ENCODE results near the gene CD300LF. TPM values are rescaled to one million over a fixed set of nuclear protein-coding genes. Genes with fewer than 3 reads are reported as not detected.

CD300LF gene
- total RNA-seq, 1 experiment from 2014 or later, result not detected

DNA sequence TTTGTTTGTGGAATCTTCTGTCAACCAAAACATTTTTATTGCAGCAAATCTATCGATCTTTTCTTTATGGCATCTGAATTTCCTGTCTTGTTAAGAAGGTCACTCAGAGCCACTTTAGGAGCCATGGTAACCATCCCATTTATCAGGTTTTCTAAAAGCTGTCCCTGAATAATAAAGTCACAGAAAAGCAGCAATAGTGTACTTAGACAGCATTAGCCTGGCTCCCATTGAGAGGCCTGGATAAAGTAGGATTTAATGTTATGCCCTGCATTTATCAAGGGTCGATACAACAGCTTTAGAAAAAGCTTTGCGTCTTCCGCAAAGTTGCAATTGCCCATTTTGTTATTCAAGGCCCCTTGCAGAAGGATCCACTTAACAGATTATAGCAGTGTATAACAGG, 10.1 kb upstream of the CD300LF start:
- ChIA-PET POLR2A (no interaction called here), CTCF (interaction anchor here (1.8 kb wide), 1 partner anchor 65 kb away, joined by 7 read pairs; no protein-coding TSS in a partner anchor)
- H3K27me3 Mint-ChIP-seq (ENCODE audit: low read depth), result peaks cover 11% of the 10 kb centered on the region; the same call in 1 of the 2 replicates
- no peak overlapping the region for H3K4me3 Mint-ChIP-seq
- no peak for DNase-seq (ENCODE audit: low spot score)
- H3K36me3 Mint-ChIP-seq, result no peaks in the 10 kb centered on the region
- H3K9me3 Mint-ChIP-seq, result no peaks in the 10 kb centered on the region
- H3K27ac Mint-ChIP-seq, result no peak overlapping the region
- ATAC-seq, result no peak
- no peaks in the 10 kb centered on the region for H3K4me1 Mint-ChIP-seq
- TF ChIP-seq, protein P1, sequence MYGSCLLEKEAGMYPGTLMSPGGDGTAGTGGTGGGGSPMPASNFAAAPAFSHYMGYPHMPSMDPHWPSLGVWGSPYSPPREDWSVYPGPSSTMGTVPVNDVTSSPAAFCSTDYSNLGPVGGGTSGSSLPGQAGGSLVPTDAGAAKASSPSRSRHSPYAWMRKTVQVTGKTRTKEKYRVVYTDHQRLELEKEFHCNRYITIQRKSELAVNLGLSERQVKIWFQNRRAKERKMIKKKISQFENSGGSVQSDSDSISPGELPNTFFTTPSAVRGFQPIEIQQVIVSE (CRISPR knock-in tag; IDR thresholded peaks at IDR 0.05; ENCODE audit: borderline replicate concordance), result no peak
- TF ChIP-seq, protein P2, sequence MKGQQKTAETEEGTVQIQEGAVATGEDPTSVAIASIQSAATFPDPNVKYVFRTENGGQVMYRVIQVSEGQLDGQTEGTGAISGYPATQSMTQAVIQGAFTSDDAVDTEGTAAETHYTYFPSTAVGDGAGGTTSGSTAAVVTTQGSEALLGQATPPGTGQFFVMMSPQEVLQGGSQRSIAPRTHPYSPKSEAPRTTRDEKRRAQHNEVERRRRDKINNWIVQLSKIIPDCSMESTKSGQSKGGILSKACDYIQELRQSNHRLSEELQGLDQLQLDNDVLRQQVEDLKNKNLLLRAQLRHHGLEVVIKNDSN (CRISPR knock-in tag; IDR thresholded peaks at IDR 0.05), result no peak
- TF ChIP-seq, protein P3, sequence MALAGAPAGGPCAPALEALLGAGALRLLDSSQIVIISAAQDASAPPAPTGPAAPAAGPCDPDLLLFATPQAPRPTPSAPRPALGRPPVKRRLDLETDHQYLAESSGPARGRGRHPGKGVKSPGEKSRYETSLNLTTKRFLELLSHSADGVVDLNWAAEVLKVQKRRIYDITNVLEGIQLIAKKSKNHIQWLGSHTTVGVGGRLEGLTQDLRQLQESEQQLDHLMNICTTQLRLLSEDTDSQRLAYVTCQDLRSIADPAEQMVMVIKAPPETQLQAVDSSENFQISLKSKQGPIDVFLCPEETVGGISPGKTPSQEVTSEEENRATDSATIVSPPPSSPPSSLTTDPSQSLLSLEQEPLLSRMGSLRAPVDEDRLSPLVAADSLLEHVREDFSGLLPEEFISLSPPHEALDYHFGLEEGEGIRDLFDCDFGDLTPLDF (CRISPR knock-in tag; IDR thresholded peaks at IDR 0.05), result no peak

DNA sequence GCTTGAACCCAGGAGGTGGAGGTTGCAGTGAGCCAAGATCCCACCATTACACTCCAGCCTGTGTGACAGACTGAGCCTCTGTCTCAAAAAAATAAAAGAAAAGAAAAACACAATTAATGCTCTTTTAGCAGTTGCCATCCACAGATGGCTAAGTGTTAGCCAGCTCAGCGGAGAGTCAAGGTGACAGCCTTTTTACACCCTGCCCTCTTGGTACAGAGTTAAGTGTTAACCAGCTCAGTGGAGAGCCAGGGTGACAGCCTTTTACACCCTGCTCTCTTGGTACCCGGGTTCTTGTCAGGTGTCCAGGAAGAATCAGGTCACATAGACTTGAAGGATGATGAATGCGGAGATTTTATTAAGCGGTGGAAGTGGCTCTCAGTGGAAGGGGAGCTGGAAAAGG, 7.8 kb upstream of the CD300LF start:
- no peaks in the 10 kb centered on the region for H3K9me3 Mint-ChIP-seq
- no peak for ATAC-seq
- ChIA-PET POLR2A (no interaction called here), CTCF (no interaction called here)
- TF ChIP-seq, protein P4, sequence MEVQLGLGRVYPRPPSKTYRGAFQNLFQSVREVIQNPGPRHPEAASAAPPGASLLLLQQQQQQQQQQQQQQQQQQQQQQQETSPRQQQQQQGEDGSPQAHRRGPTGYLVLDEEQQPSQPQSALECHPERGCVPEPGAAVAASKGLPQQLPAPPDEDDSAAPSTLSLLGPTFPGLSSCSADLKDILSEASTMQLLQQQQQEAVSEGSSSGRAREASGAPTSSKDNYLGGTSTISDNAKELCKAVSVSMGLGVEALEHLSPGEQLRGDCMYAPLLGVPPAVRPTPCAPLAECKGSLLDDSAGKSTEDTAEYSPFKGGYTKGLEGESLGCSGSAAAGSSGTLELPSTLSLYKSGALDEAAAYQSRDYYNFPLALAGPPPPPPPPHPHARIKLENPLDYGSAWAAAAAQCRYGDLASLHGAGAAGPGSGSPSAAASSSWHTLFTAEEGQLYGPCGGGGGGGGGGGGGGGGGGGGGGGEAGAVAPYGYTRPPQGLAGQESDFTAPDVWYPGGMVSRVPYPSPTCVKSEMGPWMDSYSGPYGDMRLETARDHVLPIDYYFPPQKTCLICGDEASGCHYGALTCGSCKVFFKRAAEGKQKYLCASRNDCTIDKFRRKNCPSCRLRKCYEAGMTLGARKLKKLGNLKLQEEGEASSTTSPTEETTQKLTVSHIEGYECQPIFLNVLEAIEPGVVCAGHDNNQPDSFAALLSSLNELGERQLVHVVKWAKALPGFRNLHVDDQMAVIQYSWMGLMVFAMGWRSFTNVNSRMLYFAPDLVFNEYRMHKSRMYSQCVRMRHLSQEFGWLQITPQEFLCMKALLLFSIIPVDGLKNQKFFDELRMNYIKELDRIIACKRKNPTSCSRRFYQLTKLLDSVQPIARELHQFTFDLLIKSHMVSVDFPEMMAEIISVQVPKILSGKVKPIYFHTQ (CRISPR knock-in tag; IDR thresholded peaks at IDR 0.05), result no peak
- no peak for TF ChIP-seq JAZF1 (CRISPR knock-in tag; IDR thresholded peaks at IDR 0.05)
- H3K4me1 Mint-ChIP-seq, result no peaks in the 10 kb centered on the region
- no peaks in the 10 kb centered on the region for H3K36me3 Mint-ChIP-seq
- no peak overlapping the region for H3K27ac Mint-ChIP-seq
- no peak for DNase-seq (ENCODE audit: low spot score)
- H3K4me3 Mint-ChIP-seq, result no peak overlapping the region
- peaks cover 11% of the 10 kb centered on the region; the same call in 1 of the 2 replicates for H3K27me3 Mint-ChIP-seq (ENCODE audit: low read depth)

DNA sequence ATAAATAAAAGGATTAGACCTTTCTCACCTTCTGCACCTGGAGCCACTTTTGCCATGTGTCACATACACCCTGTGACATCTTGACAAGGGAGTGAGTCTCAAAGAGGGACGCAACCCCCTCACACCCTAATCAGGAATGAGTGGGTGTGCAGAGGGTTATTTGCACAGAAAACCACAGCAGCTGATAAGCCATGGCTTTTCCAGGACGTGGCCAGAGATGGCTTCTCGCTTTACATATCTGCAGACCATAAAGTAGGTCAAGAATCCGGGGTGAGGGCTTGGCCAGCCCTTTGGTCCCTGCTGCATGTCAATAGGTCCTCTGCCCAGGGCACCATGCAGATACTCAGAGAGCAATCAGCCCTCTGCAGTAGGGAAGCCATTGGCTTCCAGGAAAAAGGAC, 2.4 kb upstream of the CD300LF start:
- ChIA-PET CTCF (no interaction called here), POLR2A (no interaction called here)
- DNase-seq (ENCODE audit: low spot score) (no peak), ATAC-seq (no peak)
- H3K27ac Mint-ChIP-seq, result no peak overlapping the region
- H3K27me3 Mint-ChIP-seq (ENCODE audit: low read depth), result no peaks in the 10 kb centered on the region; the same call in 1 of the 2 replicates
- H3K36me3 Mint-ChIP-seq, result no peaks in the 10 kb centered on the region
- H3K9me3 Mint-ChIP-seq, result no peaks in the 10 kb centered on the region
- H3K4me1 Mint-ChIP-seq, result no peaks in the 10 kb centered on the region
- H3K4me3 Mint-ChIP-seq, result no peak overlapping the region
- TF ChIP-seq, protein P5, sequence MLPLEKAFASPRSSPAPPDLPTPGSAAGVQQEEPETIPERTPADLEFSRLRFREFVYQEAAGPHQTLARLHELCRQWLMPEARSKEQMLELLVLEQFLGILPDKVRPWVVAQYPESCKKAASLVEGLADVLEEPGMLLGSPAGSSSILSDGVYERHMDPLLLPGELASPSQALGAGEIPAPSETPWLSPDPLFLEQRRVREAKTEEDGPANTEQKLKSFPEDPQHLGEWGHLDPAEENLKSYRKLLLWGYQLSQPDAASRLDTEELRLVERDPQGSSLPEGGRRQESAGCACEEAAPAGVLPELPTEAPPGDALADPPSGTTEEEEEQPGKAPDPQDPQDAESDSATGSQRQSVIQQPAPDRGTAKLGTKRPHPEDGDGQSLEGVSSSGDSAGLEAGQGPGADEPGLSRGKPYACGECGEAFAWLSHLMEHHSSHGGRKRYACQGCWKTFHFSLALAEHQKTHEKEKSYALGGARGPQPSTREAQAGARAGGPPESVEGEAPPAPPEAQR (CRISPR knock-in tag; IDR thresholded peaks at IDR 0.05), result no peak
- TF ChIP-seq PRRX2 (CRISPR knock-in tag; IDR thresholded peaks at IDR 0.05) (no peak), SMAD4 (CRISPR knock-in tag; IDR thresholded peaks at IDR 0.05) (no peak), TEAD4 (CRISPR knock-in tag; IDR thresholded peaks at IDR 0.05) (no peak), ZNF416 (CRISPR knock-in tag; IDR thresholded peaks at IDR 0.05) (no peak), KAT7 (CRISPR knock-in tag; IDR thresholded peaks at IDR 0.05; ENCODE audit: borderline replicate concordance) (no peak), ATF1 (CRISPR knock-in tag; IDR thresholded peaks at IDR 0.05) (no peak), SOX15 (CRISPR knock-in tag; IDR thresholded peaks at IDR 0.05) (no peak), NFE2L1 (CRISPR knock-in tag; IDR thresholded peaks at IDR 0.05) (no peak), OVOL2 (CRISPR knock-in tag; IDR thresholded peaks at IDR 0.05; ENCODE audit: borderline replicate concordance) (no peak), ZBTB21 (CRISPR knock-in tag; IDR thresholded peaks at IDR 0.05; ENCODE audit: borderline replicate concordance) (no peak)
- TF ChIP-seq, protein P6, sequence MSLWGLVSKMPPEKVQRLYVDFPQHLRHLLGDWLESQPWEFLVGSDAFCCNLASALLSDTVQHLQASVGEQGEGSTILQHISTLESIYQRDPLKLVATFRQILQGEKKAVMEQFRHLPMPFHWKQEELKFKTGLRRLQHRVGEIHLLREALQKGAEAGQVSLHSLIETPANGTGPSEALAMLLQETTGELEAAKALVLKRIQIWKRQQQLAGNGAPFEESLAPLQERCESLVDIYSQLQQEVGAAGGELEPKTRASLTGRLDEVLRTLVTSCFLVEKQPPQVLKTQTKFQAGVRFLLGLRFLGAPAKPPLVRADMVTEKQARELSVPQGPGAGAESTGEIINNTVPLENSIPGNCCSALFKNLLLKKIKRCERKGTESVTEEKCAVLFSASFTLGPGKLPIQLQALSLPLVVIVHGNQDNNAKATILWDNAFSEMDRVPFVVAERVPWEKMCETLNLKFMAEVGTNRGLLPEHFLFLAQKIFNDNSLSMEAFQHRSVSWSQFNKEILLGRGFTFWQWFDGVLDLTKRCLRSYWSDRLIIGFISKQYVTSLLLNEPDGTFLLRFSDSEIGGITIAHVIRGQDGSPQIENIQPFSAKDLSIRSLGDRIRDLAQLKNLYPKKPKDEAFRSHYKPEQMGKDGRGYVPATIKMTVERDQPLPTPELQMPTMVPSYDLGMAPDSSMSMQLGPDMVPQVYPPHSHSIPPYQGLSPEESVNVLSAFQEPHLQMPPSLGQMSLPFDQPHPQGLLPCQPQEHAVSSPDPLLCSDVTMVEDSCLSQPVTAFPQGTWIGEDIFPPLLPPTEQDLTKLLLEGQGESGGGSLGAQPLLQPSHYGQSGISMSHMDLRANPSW (CRISPR knock-in tag; conservative IDR thresholded peaks at IDR 0.05; ENCODE audit: low read depth), result no peak
- TF ChIP-seq, protein P7, sequence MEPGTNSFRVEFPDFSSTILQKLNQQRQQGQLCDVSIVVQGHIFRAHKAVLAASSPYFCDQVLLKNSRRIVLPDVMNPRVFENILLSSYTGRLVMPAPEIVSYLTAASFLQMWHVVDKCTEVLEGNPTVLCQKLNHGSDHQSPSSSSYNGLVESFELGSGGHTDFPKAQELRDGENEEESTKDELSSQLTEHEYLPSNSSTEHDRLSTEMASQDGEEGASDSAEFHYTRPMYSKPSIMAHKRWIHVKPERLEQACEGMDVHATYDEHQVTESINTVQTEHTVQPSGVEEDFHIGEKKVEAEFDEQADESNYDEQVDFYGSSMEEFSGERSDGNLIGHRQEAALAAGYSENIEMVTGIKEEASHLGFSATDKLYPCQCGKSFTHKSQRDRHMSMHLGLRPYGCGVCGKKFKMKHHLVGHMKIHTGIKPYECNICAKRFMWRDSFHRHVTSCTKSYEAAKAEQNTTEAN (CRISPR knock-in tag; IDR thresholded peaks at IDR 0.05), result no peak
- TF ChIP-seq, protein P8, sequence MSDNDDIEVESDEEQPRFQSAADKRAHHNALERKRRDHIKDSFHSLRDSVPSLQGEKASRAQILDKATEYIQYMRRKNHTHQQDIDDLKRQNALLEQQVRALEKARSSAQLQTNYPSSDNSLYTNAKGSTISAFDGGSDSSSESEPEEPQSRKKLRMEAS (CRISPR knock-in tag; IDR thresholded peaks at IDR 0.05), result no peak
- TF ChIP-seq, protein P9, sequence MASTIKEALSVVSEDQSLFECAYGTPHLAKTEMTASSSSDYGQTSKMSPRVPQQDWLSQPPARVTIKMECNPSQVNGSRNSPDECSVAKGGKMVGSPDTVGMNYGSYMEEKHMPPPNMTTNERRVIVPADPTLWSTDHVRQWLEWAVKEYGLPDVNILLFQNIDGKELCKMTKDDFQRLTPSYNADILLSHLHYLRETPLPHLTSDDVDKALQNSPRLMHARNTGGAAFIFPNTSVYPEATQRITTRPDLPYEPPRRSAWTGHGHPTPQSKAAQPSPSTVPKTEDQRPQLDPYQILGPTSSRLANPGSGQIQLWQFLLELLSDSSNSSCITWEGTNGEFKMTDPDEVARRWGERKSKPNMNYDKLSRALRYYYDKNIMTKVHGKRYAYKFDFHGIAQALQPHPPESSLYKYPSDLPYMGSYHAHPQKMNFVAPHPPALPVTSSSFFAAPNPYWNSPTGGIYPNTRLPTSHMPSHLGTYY (CRISPR knock-in tag; IDR thresholded peaks at IDR 0.05), result no peak
